Gastrocnemius medialis (tissue), 4 donors: ENCODE data around the gene ZNF423.

Source experiments
- CTCF ChIP-seq, 5 experiments: fragments of 450-650 bp in 3 of 5; fragments of 200-600 bp in 2 of 5; sonication (generic) in 2 of 5; IDR thresholded peaks in 4 of 5; conservative IDR thresholded peaks in 1 of 5; 1 replicate in 4 of 5; 2 replicates in 1 of 5; pipeline ENCODE4 v1.5.1; 2016 to 2019; ENCODE audit warnings: antibody characterized with exemption in 5 of 5, mild to moderate bottlenecking in 3 of 5, moderate library complexity in 3 of 5
- POLR2A ChIP-seq, 2 donors: fragments of 450-650 bp; IDR thresholded peaks; one replicate each; pipeline ENCODE4 v1.6.1; 2017; ENCODE audit warnings: antibody characterized with exemption in 2 of 2, mild to moderate bottlenecking in 2 of 2, moderate library complexity in 2 of 2

- TF ChIP-seq CTCF (IDR thresholded peaks at IDR 0.05 in 4 of 5, conservative IDR thresholded peaks at IDR 0.05 in 1 of 5) (no peak), POLR2A (IDR thresholded peaks at IDR 0.05) (no peak)
Observed at GRCh38 chr16:49545741-49546448, 310.0 kb downstream of the ZNF423 start.
